Measurements from ENCODE around the gene NPY4R.
"Not testable (repeated sequence)": the region's sequence is repeated elsewhere in the genome, so short reads cannot be mapped to it uniquely, and the experiment has no call there.

The NPY4R gene

DNA sequence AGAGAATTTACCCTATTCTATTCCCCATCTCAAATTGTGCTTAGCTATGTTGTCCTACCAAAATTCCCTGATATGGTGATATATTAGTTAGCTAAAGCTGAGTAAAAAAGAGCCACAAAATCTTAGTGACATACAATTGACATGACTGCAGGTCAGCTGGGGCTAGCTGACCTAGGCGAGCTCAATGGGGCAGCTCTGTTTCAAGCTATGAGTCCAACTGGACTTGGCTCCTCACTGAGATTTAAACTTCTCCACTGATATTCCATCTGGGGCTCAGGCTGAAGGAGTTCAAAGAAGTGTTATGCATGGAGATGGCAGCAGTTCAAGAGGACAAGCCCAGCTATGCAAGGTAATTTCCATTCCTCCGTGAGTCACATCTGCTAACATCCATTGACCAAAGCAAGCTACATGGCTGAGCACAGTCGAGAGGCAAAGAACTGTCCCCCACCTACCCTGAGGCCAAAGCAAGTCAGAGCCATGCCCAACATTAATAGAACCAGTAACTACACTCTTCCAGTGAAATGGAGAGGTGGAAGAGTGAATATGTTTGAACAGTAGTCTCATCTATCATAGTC is 9.1 kb upstream of the NPY4R start:
- DNase-seq; H3K9ac ChIP-seq (ENCODE audit: low read length); H3K4me2 ChIP-seq (ENCODE audit: low read depth, low read length); H2AFZ ChIP-seq (ENCODE audit: low read length); H3K27ac ChIP-seq (ENCODE audit: low read length); H3K4me1 ChIP-seq (ENCODE audit: low read length); H3F3A ChIP-seq (ENCODE audit: insufficient read depth, low read length); H3K9me2 ChIP-seq (replicated peaks; ENCODE audit: insufficient read depth, low read length); H3K27me3 ChIP-seq (replicated peaks; ENCODE audit: insufficient read depth, low read length); H4K20me1 ChIP-seq (ENCODE audit: insufficient read depth, low read length); H3K4me3 ChIP-seq (ENCODE audit: low read length); H3K9me3 ChIP-seq (replicated peaks; ENCODE audit: insufficient read depth, low read length); H3K36me3 ChIP-seq (replicated peaks; ENCODE audit: insufficient read depth, low read length); H3K79me2 ChIP-seq (ENCODE audit: low read length): not testable (repeated sequence)

GRCh38 chr10:46473758-46474157 is 8.0 kb upstream of the NPY4R start:
- not testable (repeated sequence) for H3K79me2 ChIP-seq (ENCODE audit: low read length); DNase-seq; H3K9me3 ChIP-seq (replicated peaks; ENCODE audit: insufficient read depth, low read length); H3K27ac ChIP-seq (ENCODE audit: low read length); H3K9me2 ChIP-seq (replicated peaks; ENCODE audit: insufficient read depth, low read length); H2AFZ ChIP-seq (ENCODE audit: low read length); H3F3A ChIP-seq (ENCODE audit: insufficient read depth, low read length); H3K36me3 ChIP-seq (replicated peaks; ENCODE audit: insufficient read depth, low read length); H3K4me2 ChIP-seq (ENCODE audit: low read depth, low read length); H4K20me1 ChIP-seq (ENCODE audit: insufficient read depth, low read length); H3K4me3 ChIP-seq (ENCODE audit: low read length); H3K4me1 ChIP-seq (ENCODE audit: low read length); H3K9ac ChIP-seq (ENCODE audit: low read length); H3K27me3 ChIP-seq (replicated peaks; ENCODE audit: insufficient read depth, low read length)

- not testable (repeated sequence) for H3K4me1 ChIP-seq (ENCODE audit: low read length); H3K4me2 ChIP-seq (ENCODE audit: low read depth, low read length); DNase-seq; H3K9me3 ChIP-seq (replicated peaks; ENCODE audit: insufficient read depth, low read length); H3K36me3 ChIP-seq (replicated peaks; ENCODE audit: insufficient read depth, low read length); H3K27ac ChIP-seq (ENCODE audit: low read length); H4K20me1 ChIP-seq (ENCODE audit: insufficient read depth, low read length); H3K9me2 ChIP-seq (replicated peaks; ENCODE audit: insufficient read depth, low read length); H3K9ac ChIP-seq (ENCODE audit: low read length); H3K4me3 ChIP-seq (ENCODE audit: low read length); H3F3A ChIP-seq (ENCODE audit: insufficient read depth, low read length); H3K27me3 ChIP-seq (replicated peaks; ENCODE audit: insufficient read depth, low read length); H2AFZ ChIP-seq (ENCODE audit: low read length); H3K79me2 ChIP-seq (ENCODE audit: low read length)
These were observed 4.4 kb upstream of the NPY4R start for GRCh38 chr10:46470134-46470533.

DNA sequence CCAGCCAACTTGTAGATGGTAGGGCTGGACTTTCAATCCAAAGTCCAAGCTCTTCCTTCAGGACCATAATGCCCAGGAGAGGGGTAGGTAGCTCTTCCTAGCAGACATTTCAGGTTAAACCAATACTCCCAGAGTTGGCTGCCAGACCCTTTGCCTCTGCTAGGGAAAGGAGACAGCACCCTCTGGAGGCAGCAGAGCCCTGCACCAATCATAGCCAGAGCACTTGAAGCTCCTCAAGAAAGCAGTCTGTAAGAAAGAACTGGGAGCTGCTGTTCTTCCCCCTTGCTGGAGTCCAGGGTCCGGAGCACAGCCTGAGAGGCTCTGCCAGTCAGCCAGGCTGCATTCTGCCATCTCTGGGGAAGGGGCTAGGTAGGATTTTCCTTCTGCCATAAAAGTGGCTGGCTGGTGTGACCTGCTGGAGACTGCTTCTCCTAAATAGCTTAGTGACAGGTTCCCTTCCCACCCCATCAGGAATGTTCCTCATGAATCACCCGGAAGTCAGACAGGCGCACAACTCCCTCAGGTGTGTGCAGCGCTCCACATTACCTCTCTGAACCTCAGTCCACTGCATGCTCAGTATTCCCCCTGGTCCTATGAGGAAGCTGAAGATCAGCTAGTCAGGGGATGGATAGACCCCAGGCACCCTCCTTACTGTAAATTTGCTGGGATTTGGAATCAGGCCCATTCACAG is 2.5 kb upstream of the NPY4R start:
- H3K79me2 ChIP-seq (ENCODE audit: low read length); H3K4me1 ChIP-seq (ENCODE audit: low read length); H3K27ac ChIP-seq (ENCODE audit: low read length); H3K4me2 ChIP-seq (ENCODE audit: low read depth, low read length); H3K9ac ChIP-seq (ENCODE audit: low read length); H3K36me3 ChIP-seq (replicated peaks; ENCODE audit: insufficient read depth, low read length); H2AFZ ChIP-seq (ENCODE audit: low read length); H4K20me1 ChIP-seq (ENCODE audit: insufficient read depth, low read length); H3K4me3 ChIP-seq (ENCODE audit: low read length); H3K9me2 ChIP-seq (replicated peaks; ENCODE audit: insufficient read depth, low read length); H3K27me3 ChIP-seq (replicated peaks; ENCODE audit: insufficient read depth, low read length); DNase-seq; H3F3A ChIP-seq (ENCODE audit: insufficient read depth, low read length); H3K9me3 ChIP-seq (replicated peaks; ENCODE audit: insufficient read depth, low read length): not testable (repeated sequence)

- not testable (repeated sequence) for DNase-seq
These were observed 2.1 kb downstream of the NPY4R start for GRCh38 chr10:46463608-46464007.

DNA sequence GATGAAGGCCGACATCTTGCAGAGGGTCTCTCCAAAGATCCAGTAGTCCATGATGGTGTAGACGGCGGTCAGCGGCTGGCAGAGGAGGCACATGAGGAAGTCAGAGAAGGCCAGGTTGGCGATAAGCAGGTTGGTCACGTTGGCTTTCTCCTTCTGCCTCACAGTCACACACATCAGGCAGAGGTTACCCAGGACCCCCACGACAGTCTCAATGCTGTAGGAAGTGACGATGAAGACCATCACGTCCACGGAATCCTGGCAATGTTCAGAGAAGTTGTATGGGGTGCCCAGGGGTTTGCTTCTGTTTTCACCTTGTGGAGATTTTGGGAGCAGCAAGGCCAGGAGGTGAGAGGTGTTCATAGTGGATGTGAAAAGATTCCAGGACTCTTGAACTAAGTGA is 3.5 kb downstream of the NPY4R start:
- H3K9ac ChIP-seq (ENCODE audit: low read length); DNase-seq; H3K4me2 ChIP-seq (ENCODE audit: low read depth, low read length); H2AFZ ChIP-seq (ENCODE audit: low read length); H3K27me3 ChIP-seq (replicated peaks; ENCODE audit: insufficient read depth, low read length); H4K20me1 ChIP-seq (ENCODE audit: insufficient read depth, low read length); H3K27ac ChIP-seq (ENCODE audit: low read length); H3K4me3 ChIP-seq (ENCODE audit: low read length); H3K36me3 ChIP-seq (replicated peaks; ENCODE audit: insufficient read depth, low read length); H3K4me1 ChIP-seq (ENCODE audit: low read length); H3F3A ChIP-seq (ENCODE audit: insufficient read depth, low read length); H3K9me3 ChIP-seq (replicated peaks; ENCODE audit: insufficient read depth, low read length); H3K79me2 ChIP-seq (ENCODE audit: low read length); H3K9me2 ChIP-seq (replicated peaks; ENCODE audit: insufficient read depth, low read length): not testable (repeated sequence)

More at GRCh38 chr10:46463608-46464007, 2.1 kb downstream of the NPY4R start:
- not testable (repeated sequence) for H4K20me1 ChIP-seq (ENCODE audit: insufficient read depth, low read length); H3F3A ChIP-seq (ENCODE audit: insufficient read depth, low read length); H3K4me2 ChIP-seq (ENCODE audit: low read depth, low read length); H3K4me1 ChIP-seq (ENCODE audit: low read length); H3K9ac ChIP-seq (ENCODE audit: low read length); H3K9me2 ChIP-seq (replicated peaks; ENCODE audit: insufficient read depth, low read length); H2AFZ ChIP-seq (ENCODE audit: low read length); H3K27ac ChIP-seq (ENCODE audit: low read length); H3K4me3 ChIP-seq (ENCODE audit: low read length); H3K79me2 ChIP-seq (ENCODE audit: low read length); H3K27me3 ChIP-seq (replicated peaks; ENCODE audit: insufficient read depth, low read length); H3K9me3 ChIP-seq (replicated peaks; ENCODE audit: insufficient read depth, low read length); H3K36me3 ChIP-seq (replicated peaks; ENCODE audit: insufficient read depth, low read length)

GRCh38 chr10:46459579-46459978 is 6.2 kb downstream of the NPY4R start:
- not testable (repeated sequence) for H3K9me3 ChIP-seq (replicated peaks; ENCODE audit: insufficient read depth, low read length); H3F3A ChIP-seq (ENCODE audit: insufficient read depth, low read length); H3K9me2 ChIP-seq (replicated peaks; ENCODE audit: insufficient read depth, low read length); H3K27me3 ChIP-seq (replicated peaks; ENCODE audit: insufficient read depth, low read length); H3K36me3 ChIP-seq (replicated peaks; ENCODE audit: insufficient read depth, low read length); H2AFZ ChIP-seq (ENCODE audit: low read length); H4K20me1 ChIP-seq (ENCODE audit: insufficient read depth, low read length); H3K79me2 ChIP-seq (ENCODE audit: low read length); H3K27ac ChIP-seq (ENCODE audit: low read length); H3K4me3 ChIP-seq (ENCODE audit: low read length); H3K4me2 ChIP-seq (ENCODE audit: low read depth, low read length); DNase-seq; H3K9ac ChIP-seq (ENCODE audit: low read length); H3K4me1 ChIP-seq (ENCODE audit: low read length)

DNA sequence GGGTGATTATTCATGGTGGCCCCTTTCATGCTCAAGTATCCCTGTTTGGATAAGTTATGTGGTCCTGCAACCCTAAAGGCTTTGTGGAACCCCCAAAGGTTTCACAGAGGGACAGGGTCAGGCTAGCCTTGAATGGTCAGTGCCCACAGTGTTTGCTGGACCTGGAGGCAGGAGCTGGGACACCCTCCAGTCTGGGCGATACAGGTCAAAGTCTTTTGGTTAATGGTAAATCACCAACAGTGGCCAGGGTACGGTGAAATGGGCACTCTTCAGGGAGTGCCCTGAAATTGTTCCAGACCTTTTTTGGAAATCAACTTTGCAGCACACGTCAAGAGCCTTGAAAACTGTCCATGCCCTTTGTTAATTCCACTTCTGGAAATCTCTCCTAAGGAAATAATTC is 8.7 kb downstream of the NPY4R start:
- not testable (repeated sequence) for H3K27me3 ChIP-seq (replicated peaks; ENCODE audit: insufficient read depth, low read length); H3K9me3 ChIP-seq (replicated peaks; ENCODE audit: insufficient read depth, low read length); H3K4me3 ChIP-seq (ENCODE audit: low read length); H4K20me1 ChIP-seq (ENCODE audit: insufficient read depth, low read length); H3F3A ChIP-seq (ENCODE audit: insufficient read depth, low read length); H3K27ac ChIP-seq (ENCODE audit: low read length); H3K36me3 ChIP-seq (replicated peaks; ENCODE audit: insufficient read depth, low read length); H3K9me2 ChIP-seq (replicated peaks; ENCODE audit: insufficient read depth, low read length); H3K79me2 ChIP-seq (ENCODE audit: low read length); H3K4me1 ChIP-seq (ENCODE audit: low read length); H3K9ac ChIP-seq (ENCODE audit: low read length); DNase-seq; H2AFZ ChIP-seq (ENCODE audit: low read length); H3K4me2 ChIP-seq (ENCODE audit: low read depth, low read length)
